Upper lobe of left lung (tissue), 4 donors: ENCODE measurements around the gene CAPN5.

Experiments used
- CTCF ChIP-seq, 6 experiments: fragments of 450-650 bp in 4 of 6; fragments of 200-600 bp in 2 of 6; sonication (generic) in 2 of 6; IDR thresholded peaks; one replicate each; pipeline ENCODE4 v1.5.1; 2016 to 2019; ENCODE audit warnings: antibody characterized with exemption in 6 of 6
- POLR2A ChIP-seq, 4 donors: fragments of 450-650 bp; IDR thresholded peaks; one replicate each; pipeline ENCODE4 v1.5.1; 2016 to 2017; ENCODE audit warnings: antibody characterized with exemption in 4 of 4, mild to moderate bottlenecking in 2 of 4

- TF ChIP-seq CTCF (IDR thresholded peaks at IDR 0.05) (no peak), POLR2A (IDR thresholded peaks at IDR 0.05) (no peak)
These were observed 78.2 kb downstream of the CAPN5 start for GRCh38 chr11:77144857-77145428.
